DND-41 (cell line): ENCODE results near the gene KIAA1191.

ENCODE experiments used
- EZH2 ChIP-seq: IDR thresholded peaks from 3 replicates; pipeline ENCODE4 v1.6.1; 2012; ENCODE audit warnings: borderline replicate concordance, low read depth, mild to moderate bottlenecking, moderate library complexity, low read length, inconsistent platforms; ENCODE audit not compliant: severe bottlenecking
- TF ChIP-seq, protein P1 (sequence below): IDR thresholded peaks from 2 replicates; pipeline ENCODE4 v1.5.1; 2012; ENCODE audit warnings: borderline replicate concordance, low read length, moderate library complexity, mild to moderate bottlenecking; ENCODE audit not compliant: poor library complexity, severe bottlenecking; ENCODE audit errors: extremely low read depth

DNA sequence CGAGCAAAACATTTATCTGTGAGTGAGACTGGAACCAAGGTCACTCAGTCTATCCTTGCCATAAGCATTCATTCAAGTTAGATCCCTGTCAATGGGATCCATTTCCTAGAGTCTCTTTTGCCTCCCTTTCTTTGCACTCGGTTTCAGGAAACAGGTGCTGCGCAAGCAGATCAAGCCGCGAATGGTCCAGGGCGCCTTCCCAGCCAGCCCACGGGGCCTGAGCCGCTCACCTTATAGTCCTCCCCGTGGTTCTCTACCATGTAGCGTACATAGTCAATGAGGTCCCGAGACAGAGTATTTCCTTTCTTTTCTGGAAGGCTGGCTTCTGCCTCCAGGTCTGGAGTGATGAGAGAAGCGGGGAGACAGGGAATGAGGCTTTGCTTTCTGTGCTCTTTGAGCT lies 23.4 kb upstream of the KIAA1191 start:
- TF ChIP-seq, protein P1, sequence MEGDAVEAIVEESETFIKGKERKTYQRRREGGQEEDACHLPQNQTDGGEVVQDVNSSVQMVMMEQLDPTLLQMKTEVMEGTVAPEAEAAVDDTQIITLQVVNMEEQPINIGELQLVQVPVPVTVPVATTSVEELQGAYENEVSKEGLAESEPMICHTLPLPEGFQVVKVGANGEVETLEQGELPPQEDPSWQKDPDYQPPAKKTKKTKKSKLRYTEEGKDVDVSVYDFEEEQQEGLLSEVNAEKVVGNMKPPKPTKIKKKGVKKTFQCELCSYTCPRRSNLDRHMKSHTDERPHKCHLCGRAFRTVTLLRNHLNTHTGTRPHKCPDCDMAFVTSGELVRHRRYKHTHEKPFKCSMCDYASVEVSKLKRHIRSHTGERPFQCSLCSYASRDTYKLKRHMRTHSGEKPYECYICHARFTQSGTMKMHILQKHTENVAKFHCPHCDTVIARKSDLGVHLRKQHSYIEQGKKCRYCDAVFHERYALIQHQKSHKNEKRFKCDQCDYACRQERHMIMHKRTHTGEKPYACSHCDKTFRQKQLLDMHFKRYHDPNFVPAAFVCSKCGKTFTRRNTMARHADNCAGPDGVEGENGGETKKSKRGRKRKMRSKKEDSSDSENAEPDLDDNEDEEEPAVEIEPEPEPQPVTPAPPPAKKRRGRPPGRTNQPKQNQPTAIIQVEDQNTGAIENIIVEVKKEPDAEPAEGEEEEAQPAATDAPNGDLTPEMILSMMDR, result no peak
- no peak for TF ChIP-seq EZH2
